ENCODE measurements around the gene DNER.

Gene DNER

DNA sequence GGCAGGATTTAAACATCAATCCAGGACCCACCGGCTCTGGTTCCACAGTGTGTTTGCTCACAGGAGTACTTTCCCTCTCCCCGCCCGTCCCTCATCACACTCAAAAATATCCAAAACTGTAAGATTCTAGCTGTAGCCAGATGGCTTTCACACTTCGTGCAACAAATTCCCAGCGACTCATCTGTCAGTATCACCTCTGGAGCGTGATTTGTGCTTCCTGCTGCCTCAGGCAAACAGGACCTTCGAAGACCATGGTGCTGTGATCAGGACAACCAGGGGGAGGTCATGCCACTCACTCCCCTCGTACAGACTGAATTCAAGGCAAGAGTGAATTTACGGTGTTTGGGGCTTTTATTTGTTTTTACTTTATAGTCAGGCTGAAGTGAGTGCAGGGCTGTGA is 288.8 kb downstream of the DNER start:
- DNase-seq = no peak

DNA sequence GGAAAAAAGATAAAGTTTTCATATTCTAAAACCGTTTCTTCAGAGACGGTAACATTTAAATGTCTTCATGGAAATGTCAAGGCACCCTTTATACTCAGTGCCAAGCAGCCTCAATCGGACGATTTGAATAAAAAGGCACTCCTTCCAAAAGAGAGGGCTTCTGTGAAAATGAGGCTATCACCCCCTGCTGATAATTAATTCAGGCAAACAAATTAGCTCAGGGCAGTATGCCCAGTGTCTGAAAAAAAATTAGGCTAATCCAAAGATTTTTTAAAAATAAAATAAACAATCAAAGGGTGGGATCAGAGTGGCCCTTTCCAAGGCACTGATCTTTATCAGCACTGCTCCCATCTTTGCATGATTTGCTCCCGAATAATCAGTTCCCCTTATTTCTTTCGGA is 292.3 kb downstream of the DNER start:
- DNase-seq = no peak

DNA sequence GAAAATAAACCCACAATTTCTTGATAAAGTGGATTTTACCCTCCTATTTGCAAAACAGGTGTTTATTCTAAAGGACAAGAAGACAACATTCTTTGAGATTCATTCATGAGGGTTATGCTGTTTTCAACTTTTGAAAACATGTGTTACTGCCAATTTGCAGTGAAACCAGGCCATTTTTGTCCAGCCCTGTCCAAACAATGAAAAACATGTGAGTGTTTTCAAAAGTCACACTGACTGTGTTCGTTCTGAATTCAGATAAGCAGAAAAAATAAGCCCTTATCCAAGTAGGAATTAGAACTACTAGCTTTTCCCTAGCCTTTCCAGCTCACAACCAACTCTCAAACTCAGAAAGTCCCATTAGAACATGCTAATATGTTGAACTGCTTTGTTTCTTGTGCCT is 295.2 kb downstream of the DNER start:
- DNase-seq = no peak

DNA sequence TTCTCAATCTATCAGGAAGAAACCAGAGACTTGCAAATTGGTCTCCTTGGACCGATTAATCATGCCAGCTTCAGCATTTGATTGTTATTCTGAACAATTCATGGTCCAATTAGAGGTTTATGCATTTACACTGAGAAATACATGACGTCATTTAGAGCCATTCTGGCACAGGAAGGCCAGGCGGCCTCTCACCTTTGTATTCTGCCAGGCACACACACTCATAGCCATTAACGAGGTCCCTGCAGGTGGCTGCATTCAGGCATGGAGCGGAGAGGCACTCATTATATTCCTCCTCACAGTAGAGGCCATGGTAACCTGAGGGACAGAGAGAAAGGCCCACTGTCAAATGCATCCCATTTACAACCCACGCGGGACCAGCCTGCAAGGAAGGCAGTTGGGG is 296.4 kb downstream of the DNER start:
- DNase-seq = no peak

DNA sequence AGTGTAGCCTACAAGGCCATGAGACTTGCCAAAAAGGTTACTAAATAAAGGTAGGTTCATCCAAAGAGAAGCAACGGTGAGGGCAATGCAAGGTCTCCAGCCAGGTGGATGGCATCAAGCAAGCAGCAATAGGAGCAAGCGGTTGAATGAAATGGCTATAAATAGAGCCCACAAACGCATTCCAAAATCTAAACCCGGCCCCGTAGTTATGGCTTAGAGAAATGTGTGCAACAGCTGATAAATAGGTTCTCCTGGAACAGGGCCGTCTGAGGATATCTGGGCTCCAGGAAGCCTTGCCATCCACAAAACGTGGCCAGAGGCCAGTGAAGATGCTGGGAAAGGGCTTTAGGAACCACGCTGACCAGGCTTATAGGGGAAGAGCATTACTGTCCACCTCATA is 297.2 kb downstream of the DNER start:
- DNase-seq = no peak

DNA sequence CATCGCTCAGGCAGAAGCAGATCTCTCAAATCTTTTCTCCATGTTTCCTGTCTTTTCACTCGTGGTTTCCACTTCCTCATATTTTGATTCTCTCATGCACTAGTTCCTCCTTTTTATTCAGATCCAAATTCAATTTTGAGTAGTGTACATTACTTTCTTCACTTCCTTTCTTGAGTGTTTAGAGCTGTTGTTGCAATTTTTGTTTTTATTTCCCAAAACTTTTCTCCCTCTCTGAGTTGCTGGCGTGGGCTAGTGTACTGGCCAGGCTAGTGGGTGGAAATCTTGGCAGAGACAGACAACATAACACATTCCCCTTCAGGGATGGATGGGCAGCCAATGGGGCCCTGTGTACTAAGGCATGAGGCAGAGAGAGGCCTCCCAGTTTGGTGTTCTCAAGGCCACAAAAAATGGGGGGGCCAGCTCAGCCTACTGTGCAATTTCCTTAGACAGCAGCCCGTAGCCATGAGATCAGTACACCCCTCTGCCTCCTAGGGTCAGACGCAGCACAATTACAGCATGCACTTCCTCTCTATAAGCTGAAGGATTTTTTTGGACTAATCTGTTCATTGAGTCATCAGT is 298.1 kb downstream of the DNER start:
- DNase-seq = peak; percentile 96

DNA sequence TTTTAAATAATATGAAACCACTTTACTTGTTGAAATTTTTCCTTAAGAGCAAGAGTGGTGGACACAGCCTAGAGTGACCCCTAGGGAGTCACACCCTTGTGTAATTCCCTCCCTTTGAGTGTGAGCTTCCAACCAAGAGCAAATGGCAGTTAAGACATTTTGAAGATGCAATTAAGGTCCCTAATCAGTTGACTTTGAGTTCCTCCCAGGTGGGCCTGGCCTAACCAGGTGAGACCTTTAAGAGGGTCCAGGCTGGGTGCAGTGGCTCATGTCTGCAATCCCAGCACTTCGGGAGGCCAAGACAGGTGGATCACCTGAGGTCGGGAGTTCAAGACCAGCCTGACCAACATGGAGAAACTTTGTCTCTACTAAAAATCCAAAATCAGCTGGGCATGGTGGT is 299.7 kb downstream of the DNER start:
- DNase-seq = no peak

DNA sequence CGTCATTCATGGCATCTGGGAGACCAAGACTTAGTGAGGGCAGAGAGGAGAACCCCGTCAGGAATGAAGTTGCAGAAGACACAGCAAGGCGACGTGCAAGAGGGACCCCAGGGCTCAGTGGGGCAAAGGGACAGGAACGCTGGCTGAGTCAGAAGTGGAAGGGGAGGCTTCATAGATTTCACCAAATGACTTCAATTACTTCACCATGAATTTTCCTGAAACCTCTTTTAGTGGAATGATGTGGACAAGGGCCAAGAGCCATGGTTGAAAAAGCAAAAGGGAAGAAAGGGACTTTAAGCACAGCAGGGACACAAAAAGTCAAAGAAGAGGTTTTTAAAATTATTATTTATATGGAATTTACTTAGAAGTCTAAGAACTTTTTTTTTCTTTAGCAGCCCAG is 301.7 kb downstream of the DNER start:
- no peak for DNase-seq

DNA sequence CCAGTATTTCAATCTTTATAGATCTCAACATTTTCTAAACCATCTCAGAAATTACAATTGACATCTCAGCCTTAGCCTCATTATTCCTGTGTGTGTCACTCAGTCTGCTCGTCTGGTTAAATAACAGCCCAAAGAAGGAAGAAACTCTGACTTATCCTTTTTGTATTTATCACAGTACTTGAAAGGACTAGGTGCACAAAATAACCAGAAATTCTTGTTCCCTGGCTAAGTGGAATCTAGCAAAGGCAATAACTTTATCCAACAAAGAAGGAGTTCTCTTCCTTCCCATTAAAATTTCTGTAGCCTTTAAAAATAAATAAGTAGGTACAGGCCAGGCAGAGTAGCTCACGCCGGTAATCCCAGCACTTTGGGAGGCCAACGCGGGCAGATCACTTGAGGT is 303.4 kb downstream of the DNER start:
- DNase-seq = no peak

DNA sequence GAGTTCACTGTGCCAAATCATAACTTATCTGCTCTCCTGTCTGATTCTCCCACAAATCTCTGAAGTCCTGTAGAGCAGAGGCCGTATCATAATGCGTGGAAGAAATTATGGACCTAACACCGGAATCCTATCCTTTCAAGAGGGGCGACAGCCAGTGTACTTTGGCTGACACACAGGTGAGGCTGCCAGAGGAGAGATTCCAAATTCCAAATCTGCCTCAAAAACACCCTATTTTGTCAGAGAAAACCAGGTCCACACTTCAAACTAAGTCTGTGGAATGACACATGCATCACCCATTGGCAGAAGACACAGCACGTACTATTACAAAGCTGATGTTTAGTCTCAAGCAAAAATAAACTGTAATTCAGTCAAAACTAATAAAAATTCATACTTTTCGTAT is 304.1 kb downstream of the DNER start:
- DNase-seq = no peak

DNA sequence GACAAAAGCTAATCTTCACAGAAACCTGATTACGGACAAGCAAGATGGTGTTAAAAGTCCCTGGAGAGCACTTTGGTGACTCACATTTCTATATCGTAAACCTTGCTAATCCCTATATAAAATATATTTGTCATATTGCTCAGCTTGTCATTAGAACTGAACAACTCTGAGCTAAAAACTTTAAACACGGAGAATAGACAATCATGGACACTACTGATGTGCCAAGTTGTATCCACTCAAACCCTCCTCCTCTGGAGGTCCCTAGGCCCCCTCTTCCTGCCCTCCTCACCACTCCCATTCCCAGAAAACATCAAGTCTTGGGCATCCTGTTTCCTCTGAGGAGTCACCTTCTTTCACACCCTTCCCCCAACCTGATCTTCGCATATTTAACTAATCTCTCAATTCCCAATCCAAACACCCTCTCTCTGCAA is 304.6 kb downstream of the DNER start:
- DNase-seq = no peak

DNA sequence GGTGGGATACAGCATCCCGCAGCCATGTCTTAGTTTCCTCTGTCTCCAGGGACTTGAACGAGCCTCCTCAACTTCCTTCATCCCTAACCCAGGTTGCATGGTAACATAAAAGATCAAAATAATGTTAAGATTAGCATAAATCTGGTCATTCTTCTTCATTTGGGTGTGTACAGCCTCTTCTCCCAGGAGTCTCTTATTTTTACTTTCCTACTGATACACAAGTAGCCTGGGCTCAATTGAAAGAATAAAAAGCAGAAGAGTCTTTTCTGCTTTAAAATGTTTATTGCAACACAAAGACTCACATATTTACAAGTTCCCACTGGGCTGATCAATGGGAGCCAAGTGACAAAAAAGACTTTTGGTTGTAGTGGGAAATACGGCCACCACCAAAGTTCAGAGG is 305.4 kb downstream of the DNER start:
- peak; percentile 79 for DNase-seq

DNA sequence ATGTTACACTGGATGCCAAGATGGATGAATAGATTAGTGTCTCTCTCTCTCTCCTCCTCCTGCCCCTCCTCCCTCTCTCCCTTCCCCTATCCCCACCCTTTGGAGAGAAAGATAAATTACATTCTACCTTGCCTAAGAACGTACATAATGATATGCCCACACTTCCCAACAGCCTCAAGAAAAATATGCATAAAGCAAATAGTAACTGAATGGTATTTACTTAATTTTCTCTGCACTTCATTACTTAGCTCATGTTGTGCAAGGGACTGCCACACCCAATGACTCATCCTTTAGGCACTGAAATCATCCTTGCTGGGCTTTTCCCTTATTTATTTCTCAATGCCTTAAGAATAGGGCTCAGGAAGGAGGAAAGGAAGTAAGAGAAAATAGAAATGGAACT is 306.0 kb downstream of the DNER start:
- peak; percentile 97 for DNase-seq

DNA sequence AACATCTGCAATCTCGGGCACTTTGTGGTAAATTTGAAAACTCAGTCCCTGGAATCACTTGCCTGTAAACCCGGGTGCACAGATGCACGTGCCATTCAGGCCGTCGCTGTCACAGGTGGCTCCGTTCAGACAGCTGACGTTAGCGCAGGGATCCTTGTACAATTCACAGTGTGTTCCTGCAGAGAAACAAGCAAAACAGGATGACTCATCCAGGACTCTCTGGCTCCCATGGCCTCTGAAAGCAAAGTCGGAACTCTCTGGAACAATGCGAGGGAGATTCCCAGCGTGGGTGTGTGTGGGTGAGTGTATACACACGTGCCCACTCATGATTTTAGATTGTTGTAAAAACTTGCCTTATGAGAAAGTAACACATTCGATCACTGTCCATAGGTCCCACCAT is 307.2 kb downstream of the DNER start:
- DNase-seq = peak; percentile 96

DNA sequence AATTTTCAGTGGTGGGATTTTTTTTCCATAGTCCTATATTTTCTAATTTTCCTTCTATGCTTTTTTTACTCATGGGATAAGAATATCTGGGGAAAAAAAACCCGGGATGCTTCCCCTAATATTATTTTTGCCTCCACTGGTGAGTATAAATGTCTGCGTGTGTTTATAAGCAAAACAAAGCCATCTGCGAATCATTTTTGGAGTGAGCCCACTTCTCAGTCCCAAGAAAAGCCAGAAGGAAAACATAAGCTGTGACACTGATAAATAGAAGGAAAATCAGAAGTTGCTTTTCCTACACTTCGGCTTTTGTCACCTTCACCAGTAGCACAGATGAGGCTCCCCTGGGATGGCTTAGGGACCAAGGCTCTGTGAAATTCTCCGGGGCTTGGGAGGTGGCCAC is 308.6 kb downstream of the DNER start:
- DNase-seq = no peak

DNA sequence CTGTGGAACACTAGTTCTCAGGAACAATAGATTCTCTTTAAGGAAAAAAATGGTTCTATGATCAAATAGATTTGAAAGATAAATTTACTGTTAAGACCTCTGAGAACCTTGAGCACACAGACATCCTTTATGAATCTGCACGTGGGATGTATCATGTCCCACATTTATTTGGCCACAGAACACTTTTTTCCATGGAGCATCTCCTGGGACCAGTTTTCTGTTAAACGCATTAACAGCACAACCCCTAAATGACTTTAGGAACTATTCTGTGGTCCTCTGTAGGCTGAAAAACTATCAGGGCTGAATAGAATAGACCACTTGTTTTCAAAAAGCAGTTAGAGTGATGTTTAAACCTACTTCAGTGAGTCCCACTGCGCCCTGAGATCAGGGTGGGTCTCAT is 311.1 kb downstream of the DNER start:
- DNase-seq = no peak

DNA sequence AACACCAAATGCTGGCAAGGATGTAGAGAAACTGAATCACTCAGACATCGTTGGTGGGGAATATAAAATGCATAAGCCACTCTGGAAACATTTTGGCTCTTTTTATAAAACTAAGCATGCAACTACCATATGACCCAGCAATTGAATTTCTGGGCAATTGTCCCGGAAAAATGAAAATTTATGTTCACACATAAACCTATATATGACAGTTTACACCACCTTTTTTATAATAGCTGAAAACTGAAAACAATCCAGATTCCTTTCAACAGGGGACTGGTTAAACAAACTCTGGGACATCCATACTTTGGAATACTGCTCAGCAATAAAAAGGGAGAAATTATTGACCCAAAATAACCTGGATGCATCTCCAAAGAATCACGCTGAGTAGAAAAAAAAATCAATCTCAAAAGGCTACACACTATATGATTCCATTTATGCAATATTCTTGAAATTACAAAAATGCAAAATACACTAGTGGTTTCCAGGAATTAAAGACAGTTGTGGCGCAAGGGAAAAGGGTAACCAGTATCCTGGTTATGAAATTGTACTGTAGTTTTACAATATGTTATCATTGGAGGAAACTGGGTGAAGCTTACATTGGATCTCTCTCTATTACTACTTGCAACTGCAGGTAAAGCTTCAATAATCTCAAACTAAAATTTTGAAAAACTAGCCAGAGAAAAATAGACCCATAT is 313.0 kb downstream of the DNER start:
- DNase-seq = peak; percentile 88

DNA sequence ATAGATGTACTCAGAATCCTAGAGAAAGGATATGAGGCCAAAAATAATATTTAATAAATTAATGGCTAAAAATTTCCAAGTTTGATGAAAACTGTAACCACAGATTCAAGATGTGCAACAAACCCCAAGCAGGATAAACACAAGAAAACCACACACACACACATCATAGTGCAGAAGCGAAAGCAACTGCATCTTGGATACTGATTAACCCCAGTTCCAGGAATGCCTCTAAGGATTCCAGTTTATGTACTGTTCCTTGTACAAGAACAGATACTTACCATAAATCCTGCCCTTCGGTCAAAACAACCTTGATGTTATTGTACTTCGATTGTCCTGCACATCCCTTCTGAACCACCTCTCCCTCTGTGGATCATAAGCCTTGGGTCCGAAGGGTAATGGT is 320.4 kb downstream of the DNER start:
- no peak for DNase-seq

DNA sequence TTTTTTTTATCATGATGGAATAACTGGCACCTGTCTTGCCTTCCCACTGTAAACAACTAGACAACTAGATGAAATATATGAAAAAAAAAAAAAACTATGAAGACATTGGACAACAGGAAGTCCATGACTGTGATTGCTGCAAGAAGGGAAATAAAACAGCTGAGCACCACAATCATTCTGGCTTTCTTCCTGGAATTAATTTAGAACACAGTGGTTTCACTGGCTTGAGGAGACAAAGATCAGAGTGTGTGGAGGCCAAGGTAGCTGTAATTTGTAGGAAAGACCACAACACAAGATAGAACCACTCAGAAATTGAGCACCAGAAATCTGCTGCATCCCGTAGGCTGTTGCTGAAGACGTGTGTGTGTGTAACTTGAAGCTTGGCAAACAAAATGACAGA is 322.2 kb downstream of the DNER start:
- DNase-seq = peak; percentile 70

DNA sequence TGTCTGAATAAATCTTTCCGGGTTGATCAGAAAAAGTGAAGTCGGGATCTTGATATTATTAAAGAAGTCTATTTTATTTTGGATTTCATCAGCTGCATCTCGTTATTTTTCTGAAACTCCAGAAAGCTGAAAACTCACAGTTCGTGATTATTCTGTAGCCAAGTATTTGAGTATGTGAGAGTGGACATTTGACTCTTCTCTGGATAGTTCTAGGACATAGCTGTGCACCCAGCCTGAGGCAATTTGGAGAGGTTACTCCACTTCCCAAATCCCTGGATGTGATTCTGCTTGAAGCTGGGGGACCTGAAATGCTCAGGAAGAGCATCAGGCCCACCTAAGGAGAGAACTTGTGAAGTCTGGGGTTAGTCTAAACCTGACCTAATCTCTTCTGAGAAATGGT is 325.6 kb downstream of the DNER start:
- no peak for DNase-seq

DNA sequence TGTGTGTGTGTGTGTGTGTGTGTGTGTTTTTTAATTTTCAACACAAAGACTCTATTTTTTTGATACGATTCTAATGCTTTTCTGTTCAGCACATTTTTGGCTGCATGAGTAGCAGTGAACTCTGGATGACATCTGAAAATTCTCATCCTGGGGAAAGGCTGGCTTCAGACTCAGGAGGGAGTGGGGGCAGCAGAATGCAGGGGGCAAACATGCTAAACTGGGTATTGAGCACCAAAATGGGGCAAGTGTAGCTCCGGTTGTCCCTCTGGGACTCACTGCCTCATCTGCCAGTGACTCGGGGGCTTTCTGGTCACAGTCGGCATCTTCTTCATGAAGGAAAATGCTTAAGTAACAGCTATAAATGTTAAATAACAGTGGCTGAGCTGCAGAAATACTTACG is 326.5 kb downstream of the DNER start:
- no peak for DNase-seq

DNA sequence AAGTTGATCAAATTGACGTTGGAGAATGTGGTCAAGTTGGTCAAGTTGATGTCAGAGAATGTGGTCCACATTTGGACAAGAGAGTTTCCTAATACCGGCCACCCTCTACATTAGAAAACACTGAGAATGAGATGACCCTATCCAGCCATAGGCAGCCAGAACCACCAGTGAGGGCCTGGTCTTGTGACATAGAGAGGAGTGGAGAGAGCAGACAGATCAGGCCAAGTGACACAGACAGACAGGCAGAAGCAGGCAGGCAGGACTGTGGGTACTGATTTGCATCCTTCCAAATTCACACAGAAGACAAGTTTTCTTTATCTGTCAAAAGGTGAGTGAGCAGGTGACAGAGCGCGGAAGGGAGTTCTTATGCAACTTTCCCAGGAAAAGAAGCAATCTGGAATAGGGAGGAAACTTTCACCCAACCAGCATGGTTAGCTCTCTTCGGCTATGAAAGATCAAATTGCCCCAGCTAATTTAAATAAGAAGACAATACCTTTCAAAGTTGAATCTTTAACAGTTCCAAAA is 334.2 kb downstream of the DNER start:
- no peak for DNase-seq

DNA sequence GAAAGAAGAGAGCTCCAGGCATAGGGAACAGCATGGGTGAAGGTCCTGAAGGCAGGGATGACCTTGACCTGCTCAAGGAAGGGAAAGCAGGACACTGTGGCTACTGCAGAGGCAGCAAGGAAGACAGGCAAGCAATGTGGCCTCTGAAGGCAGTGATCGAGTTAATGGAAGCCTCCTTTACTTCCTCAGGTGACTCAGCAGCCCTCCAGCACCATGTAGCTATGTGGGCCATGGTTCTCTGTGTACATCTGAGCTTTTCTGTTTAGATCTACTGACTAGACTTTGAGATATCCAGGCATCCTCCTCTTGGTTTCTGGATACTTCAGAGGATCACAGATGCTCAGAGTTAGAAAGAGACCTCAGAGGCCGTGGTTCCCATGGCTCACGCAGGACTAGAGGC is 336.0 kb downstream of the DNER start:
- no peak for DNase-seq

DNA sequence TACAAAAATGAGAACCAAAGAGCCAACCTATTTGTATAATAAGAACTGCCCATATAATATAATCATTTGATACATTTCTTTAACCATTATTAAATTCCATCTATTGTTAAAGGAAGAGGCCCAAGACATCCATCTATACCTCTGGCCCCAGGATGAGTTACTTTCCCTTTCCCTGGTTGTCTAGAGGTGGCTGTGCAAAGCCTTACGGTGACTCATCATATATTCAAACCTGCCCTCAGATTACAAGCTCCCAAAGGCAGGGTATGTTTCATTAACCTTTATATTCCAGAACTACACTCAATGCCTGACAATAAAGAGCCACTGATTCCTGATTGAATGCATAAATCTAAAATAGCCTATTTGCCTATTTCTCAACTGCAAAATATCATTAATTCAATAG is 337.5 kb downstream of the DNER start:
- DNase-seq = no peak

DNA sequence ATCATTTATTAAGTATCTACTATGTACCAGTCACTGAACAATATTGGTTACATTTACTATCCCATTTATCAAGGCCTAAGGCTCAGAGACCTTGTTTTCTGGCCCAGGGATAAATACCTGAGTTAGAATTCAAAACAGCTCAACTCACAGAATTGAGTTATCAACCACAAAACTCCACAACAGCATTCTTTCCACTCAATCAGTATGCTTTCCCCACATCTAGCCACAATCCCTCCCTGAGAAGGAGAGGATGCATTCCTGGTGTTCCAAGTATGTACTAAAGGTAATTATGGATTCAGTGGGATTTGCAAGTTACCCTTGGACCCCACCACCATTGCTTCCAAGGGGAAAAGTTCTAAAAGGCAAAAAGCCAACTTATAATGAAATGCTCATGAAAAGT is 339.1 kb downstream of the DNER start:
- DNase-seq = no peak

Data from inflammatory macrophage treated with lipopolysaccharide for 4 hours (primary cell).